D721Med (cell line): ENCODE measurements around the gene GAB2.

ENCODE experiments used
- DNase-seq: peaks from one replicate; pipeline ENCODE4 v3.0.0; 2011; ENCODE audit warnings: low spot score; ENCODE audit not compliant: insufficient read length
- FAIRE-seq: peaks from 2 replicates; lab custom pipeline; 2011; peaks lifted over from hg19 to GRCh38; lab: Jason Lieb, UNC
- TF ChIP-seq, protein P1 (sequence below): IDR thresholded peaks from 2 replicates; pipeline ENCODE4 v1.5.1; 2012; ENCODE audit warnings: mild to moderate bottlenecking, control low read depth; ENCODE audit not compliant: insufficient read depth; ENCODE audit errors: missing control alignments

Gene GAB2

DNA sequence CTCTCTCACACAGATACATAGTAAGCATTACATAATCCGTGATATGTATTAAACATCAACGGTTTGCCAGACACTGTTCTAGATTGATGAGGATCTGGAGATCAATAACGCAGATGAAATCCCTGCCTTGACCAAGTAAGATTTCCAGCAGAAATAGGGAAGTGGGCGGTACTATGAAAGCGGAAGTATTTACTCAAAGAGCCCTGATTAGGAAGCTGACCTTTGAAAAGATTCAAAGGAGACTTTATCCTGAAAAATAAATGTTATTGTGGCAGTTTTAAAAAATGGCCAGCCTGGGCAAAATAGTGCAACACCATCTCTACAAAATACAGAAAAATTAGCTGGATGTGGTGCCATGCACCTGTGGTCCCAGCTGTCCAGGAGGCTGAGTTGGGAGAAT lies 26.8 kb downstream of the GAB2 start:
- FAIRE-seq (no peak), DNase-seq (no peak)
- TF ChIP-seq, protein P1, sequence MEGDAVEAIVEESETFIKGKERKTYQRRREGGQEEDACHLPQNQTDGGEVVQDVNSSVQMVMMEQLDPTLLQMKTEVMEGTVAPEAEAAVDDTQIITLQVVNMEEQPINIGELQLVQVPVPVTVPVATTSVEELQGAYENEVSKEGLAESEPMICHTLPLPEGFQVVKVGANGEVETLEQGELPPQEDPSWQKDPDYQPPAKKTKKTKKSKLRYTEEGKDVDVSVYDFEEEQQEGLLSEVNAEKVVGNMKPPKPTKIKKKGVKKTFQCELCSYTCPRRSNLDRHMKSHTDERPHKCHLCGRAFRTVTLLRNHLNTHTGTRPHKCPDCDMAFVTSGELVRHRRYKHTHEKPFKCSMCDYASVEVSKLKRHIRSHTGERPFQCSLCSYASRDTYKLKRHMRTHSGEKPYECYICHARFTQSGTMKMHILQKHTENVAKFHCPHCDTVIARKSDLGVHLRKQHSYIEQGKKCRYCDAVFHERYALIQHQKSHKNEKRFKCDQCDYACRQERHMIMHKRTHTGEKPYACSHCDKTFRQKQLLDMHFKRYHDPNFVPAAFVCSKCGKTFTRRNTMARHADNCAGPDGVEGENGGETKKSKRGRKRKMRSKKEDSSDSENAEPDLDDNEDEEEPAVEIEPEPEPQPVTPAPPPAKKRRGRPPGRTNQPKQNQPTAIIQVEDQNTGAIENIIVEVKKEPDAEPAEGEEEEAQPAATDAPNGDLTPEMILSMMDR = no peak

DNA sequence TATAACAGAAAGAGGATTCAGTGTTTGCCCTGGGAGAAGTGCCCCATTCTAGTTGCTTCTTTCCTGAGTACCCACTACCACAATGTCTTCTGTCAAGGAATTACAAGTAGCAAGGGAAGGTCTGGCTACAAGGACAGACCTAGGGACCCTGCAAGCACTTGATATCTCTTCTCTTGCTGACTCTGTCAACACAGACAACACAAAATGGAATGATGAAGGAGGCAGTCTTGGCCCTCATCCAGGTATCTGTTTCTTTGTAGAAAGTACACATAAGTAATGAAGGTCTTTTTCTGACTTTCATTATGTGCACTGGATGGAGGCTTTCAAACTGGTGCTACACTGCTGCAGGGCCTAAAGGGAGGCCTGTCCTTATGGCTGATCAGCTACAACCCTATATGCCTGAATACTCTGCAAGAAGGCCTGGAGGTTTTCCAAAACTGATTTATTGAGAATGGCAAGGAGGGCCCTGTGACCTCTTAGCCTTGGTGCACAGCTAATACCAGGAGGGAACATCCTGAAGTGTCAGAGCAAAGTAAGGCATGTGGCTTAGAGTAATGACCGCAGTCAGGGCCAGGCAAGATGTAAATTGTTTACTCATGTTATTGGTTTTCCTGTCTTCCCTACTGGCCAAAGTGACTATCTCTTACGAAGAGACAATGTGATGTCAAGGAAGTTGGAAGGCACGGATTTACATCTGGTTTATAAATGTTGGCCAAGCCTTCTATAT lies 31.2 kb downstream of the GAB2 start:
- FAIRE-seq = no peak
- DNase-seq = no peak
- TF ChIP-seq, protein P1 = no peak

DNA sequence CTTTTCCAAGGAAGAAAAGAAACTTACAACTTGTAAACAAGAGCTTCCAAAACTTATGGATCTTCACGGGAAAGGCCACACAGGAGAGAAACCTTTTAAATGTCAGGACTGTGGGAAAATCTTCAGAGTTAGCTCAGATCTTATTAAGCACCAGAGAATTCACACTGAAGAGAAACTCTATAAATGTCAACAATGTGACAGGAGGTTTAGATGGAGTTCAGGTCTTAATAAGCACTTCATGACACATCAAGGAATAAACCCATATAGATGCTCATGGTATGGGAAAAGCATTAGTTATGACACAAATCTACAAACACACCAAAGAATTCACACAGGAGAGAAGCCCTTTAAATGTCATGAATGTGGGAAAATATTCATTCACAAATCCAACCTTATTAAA lies 32.4 kb downstream of the GAB2 start:
- no peak for DNase-seq
- TF ChIP-seq, protein P1 = no peak
- FAIRE-seq = no peak

DNA sequence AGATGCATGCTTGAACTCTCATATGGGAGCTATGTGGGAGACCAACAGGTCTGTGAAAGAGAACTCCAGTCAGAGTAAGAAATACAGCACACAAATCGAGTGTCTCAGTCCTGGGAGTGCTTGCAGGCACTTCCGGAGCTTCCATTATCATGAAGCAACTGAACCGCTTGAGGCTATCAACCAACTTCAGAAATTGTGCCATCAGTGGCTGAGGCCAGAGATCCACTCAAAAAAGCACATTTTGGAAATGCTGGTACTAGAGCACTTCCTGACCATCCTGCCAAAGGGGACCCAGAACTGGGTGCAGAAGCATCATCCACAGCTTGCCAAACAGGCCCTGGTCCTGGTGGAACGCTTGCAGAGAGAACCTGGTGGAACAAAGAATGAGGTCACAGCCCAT lies 33.4 kb downstream of the GAB2 start:
- TF ChIP-seq, protein P1 = no peak
- no peak for FAIRE-seq
- DNase-seq = no peak

DNA sequence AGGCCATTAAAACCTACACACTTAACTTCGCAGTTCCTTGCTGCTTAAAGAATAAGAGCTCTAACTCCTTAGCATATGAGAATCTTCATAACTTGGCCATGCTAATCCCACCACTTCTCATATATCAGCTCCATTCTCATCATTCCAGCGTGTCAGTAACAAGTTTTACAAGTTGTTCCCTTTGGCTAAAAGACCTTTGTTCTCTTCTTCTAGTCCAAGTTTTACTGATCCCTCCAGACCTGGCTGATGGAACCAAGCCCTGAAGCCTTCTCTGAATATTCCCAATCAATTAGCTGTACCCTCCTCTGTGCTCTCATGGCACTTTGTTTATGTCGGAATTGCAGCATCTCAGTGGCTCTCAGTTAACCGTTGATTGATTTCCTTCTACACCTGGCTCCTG lies 35.8 kb downstream of the GAB2 start:
- TF ChIP-seq, protein P1 = no peak
- DNase-seq = no peak
- no peak for FAIRE-seq

DNA sequence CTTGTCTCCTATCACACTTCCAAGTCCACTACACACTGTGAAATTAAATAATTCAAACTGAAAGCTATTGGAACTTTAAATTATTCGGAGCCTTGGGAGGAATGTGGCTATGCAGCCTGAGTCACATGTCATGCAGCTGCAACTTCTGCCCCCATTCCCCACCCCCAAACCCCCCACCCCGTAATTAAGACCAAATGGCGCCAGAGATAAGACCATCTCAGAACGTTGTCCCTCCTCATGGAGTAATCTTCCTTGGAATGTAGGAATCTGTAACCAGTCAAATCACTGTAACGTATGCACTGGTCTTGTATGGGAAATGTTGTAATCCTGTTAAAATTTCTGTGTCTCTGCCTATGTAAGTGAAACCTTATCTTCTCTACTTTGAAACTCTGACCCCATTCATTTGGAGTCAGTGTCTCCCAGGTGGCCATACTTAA lies 37.0 kb downstream of the GAB2 start:
- no peak for DNase-seq
- TF ChIP-seq, protein P1 = no peak
- no peak for FAIRE-seq

DNA sequence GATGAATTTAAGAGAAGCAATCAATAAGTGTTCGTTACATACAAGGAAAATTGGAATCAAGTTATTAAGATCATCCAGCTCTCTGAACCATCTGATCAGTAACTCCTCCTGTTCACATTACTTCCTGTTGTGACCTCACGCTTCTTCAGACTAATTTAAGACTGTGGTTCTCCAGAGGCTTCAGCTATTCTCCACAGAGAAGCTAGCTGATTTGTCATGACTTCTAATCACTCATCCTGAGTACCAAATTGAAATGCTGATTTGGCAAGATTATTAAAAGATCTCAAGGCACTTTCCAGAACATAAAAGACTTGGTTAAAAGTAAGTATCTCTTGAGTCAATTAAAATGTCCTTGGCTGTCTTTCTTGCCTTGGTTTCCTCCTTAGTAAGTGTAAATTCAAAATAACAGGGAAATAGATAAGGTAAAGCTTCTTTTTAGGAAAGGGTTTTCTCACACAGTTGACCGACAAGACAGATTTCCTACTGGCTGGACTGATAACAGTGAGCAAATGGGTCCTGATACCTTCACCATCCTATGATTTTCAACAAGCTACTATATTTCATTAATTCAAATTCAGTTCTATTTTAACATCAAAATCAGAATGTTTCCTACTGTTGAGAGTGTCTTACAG lies 38.5 kb downstream of the GAB2 start:
- FAIRE-seq (no peak), DNase-seq (no peak)
- TF ChIP-seq, protein P1 = no peak
